ENCODE measurements around the gene DZIP1.
"Not testable (repeated sequence)": the region's sequence is repeated elsewhere in the genome, so short reads cannot be mapped to it uniquely, and the experiment has no call there.

DZIP1 gene

DNA sequence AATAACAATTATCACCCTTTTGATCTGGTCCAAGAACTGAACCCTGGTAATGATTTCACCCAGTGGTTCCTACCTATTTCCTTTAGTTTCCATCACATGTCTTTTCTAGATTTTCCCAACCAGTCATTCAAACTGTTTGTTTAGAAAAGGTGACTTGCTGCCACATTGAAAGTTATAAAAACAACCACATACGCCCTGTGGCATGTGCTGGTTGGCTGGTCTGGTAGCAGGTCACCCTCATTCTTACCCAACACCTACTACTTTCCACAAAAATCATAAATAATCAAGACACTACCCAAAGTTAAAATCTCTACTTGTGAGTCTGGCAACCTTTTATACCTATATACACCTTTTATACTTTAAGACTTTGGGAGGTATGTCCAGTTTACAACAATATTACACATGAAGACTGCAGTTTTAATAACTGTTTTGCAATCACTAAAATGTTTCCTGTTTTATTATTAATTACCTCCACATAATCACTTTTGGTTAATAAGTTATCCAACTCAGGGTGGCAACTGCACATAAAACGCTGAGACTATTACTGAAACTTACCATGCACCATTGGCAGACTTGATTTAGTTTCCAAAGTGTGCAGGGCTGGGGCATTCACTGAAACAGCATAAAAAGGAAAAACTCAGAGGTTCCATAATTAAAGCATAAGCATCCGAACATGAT lies 38.9 kb downstream of the DZIP1 start:
- Histone ChIP-seq H3K4me3 (no peak overlapping the region), H3K27ac (no peak overlapping the region)

DNA sequence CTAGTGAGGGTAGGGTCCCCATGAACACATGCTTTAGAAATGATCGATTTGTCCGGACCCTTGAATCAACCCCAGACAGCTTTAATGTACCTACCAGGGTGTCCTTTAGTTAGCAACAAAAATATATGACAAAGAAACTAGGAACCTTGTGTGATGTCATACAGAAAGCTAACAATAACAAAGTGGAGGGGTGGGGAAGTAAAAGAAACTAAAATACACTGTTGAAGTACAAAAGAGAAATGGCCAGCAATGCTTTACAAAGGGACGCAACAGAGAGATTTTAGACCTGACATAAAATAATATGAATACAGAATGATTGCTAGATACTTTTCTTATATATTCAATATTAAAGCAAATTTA lies 40.0 kb downstream of the DZIP1 start:
- Histone ChIP-seq H3K4me3 (no peak overlapping the region), H3K27ac (peak overlapping the region in 2 of 21 experiments; percentile 32 to 48)

DNA sequence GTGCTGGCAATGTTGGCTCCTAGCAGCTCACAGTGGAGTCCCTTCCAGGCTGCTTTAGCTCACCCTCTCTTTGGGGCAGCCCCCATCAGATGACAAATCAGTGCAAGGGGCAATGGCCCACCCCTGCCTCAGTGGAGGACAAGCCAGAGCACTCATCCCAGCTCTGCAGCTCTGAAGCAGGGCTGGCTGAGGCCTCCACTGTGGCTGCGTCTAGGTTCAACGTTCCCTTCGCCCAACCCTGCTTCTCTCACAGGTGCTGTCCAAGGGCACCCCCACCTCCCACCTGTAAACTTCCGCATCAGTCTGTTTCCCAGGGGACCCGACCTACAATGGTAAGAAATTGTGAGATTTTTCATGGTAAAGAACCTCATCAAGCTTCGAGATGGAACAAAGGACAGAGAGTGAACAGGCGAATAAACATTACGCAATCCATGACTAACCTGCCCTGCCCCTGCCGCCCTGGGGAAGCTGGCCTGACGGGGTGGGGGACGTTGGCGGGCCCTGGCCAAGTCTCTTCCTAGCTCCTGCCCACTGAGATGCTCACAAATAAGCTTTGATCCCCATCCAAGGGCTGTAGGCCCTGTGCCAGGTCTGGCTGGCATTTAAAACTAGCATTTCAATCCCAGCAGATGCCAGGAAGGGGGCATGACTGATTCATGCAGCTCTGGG lies 40.5 kb downstream of the DZIP1 start:
- H3K4me3 ChIP-seq, result no peak overlapping the region
- peak overlapping the region in 6 of 21 experiments; percentile 32 to 55 (median 47) for H3K27ac ChIP-seq

DNA sequence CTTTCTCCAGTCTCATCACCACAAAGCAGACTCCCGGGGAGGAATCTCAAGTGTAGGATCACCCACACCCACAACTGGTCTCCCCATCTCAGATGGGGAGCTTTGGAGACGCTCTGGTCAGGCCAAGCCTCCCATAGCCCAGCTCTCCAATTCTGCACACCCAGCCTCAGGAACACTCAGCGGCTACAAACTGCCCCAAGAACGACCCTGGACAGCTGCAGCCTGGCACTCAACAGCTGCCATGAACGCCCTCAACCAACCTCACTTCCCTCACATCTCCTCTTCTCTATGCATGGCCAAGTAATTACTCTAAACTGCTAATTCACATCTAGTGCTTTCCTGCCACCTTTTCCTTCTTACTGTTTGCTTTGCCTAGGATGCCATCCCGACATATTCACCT lies 42.6 kb downstream of the DZIP1 start:
- H3K27ac ChIP-seq, result no peak overlapping the region
- H3K4me3 ChIP-seq, result no peak overlapping the region

DNA sequence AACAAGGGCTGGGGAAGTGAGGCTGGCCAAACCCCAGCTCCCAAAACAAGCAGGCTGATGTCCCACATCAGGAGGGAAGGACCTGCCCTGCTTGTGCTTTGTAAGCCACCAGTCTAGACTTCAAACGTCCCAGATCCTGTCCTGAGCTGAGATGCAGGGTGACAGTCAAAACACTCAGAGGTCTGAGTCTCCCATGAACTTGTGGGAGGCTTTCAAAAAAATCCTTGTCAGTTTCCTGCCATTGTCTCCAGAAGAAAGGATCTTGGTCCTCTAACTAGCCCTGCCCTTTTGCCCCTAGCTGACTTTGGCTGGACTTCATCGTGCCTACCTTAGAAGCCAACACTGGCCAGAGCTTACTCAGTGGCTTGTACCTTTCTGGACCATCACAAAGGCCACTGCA lies 43.3 kb downstream of the DZIP1 start:
- Histone ChIP-seq H3K4me3 (no peak overlapping the region), H3K27ac (no peak overlapping the region)

DNA sequence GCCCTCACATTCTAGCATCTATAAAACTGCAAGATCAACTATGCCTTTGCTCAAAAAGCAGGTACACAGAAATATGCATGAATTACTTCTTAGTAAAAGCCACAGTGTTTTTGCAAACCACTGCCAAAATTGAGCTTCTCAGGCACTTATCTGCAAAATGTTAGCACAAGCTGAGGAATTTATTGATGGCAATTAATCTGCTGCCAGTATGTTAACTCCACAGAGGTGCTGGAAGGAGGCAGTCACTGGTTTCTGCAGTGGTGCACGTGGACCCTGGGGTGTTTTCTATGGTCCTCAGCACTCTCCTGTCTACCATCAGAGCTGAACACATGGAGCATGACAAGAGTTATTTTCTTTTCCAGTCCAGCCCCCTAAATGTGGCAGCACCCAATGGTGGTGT lies 47.8 kb downstream of the DZIP1 start:
- Histone ChIP-seq H3K27ac (no peak overlapping the region), H3K4me3 (no peak overlapping the region)

DNA sequence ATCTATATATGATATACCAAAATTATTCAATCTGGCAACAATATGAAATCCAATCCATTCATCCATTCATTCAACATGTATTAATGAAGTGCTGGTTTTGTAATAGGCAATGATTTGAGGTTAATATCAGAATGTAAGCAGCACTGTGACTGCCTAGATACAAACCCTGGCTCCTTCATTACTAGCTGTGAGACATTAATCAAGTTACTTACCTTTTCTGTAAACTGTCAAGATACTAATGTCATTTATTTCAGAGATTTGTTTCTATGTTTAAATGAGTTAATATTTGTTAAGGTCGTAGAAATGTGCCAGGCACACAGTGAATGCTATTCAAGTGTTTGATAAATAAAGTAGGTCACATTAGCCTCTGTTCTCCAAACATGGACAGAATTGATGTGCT lies 51.0 kb downstream of the DZIP1 start:
- Histone ChIP-seq H3K4me3 (no peak overlapping the region), H3K27ac (no peak overlapping the region)

DNA sequence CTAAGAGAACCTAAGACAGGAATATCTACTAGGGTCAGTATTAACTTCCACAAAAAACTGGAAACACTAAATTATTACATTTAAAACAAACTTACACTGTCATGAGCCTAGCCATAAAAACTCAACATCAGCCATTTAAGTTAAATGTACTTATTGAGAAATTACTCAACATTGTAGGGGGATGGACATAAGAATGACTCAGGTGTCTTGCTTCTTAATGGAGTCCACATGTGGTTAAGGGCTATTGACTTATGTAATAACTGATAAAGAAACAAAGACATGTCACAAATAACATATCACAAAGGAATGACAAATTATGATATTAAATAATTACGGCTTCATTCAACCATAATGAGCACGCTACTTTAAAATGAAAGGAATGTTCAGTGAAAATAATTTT lies 55.8 kb downstream of the DZIP1 start:
- H3K4me3 ChIP-seq, result no peak overlapping the region
- no peak overlapping the region for H3K27ac ChIP-seq

DNA sequence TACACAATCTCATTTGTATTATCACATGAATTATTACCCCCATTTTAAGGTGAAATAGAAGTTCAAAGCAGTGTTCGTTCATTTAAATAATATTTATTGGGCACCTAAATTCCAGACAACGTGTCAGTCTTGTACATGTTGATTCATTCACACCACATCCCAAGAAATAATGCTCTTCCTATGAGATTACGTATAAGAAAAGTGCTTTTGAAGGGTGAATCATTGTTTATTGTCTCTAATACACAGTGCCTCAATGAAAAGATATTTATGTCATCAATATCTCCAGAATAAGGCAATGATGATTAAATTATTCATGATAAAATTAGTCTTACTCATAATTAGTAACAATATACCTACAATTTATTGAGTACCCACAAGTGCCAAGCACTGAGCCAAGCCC lies 56.4 kb downstream of the DZIP1 start:
- H3K27ac ChIP-seq, result no peak overlapping the region

DNA sequence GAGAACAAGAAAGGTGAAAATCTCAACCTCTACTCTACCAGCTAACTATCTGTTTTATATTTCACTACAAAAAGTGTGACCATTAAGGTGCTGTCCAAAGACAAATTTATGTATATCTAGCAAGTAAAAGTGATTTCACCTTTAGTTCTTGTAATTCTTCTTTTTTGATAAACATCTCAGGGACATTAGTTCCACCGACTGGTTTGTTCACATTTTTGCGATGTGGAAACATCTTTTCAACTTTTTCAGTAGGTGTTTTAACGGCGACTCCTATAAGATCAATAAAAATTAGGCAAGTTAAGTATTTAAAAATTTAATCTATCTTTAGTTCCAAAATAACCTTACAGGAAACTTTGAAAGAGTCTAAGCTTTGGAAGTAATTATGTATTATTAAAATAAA lies 58.6 kb downstream of the DZIP1 start:
- H3K27ac ChIP-seq, result no peak overlapping the region
- H3K4me3 ChIP-seq, result no peak overlapping the region

More for the DNA sequence above, 56.4 kb downstream of the DZIP1 start:
- no peak overlapping the region for H3K4me3 ChIP-seq

DNA sequence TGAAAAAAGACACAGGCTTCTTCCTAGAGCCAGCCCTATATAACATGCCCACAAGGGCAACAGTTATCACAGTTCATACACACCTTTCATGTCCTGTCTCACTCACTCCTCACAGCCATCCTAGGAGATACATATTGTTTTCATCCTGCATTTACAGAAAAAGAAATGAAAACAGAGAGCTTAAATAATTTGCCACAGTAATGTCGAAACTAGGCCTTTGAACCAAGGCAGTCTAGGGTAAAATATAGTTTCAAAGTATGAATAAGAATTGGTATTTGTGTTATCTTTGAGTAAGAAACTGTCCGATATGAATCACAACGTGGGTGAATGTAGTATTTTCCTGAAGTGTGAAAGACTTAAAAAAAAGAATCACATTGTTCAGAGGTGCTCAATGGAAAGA lies 65.2 kb downstream of the DZIP1 start:
- Histone ChIP-seq H3K4me3 (no peak overlapping the region), H3K27ac (no peak overlapping the region)

DNA sequence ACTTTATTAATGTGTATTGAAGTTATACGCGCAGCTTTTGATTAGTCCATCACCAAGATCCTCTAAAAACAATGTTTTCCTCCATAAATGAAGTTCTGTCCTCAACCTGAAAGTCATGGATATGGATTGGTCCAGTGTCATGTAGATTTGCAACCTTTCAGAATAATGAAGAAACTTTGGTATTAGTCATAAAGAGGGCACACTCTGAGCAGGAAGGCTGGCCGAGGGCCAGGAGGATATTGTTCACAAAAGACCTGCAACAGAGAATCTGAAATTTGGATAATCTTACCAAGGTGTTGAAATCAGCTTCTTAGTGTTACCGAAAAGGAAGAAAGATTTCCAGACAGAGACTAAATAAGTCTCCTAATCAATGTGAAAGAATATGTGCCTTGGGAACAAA lies 71.3 kb downstream of the DZIP1 start:
- Histone ChIP-seq H3K27ac (no peak overlapping the region), H3K4me3 (no peak overlapping the region)

DNA sequence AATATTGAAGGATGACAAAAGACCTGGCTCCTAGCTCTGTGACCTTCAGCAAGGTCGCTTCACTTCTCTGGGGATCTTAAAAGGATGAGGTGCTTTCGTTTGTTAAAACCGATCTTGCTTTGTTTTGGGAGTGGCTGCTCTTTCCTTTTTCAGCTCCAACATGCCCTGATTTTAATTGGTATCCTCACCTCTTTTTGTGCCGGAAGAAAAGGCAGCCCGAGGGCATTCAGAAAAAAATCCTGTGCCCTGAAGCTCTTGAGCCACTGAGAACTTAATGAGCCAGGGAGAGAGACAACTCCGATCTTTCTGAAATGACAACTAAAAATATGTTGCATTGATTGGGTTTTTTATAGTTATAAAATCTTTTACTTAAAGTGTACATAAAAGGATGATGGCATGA lies 72.6 kb downstream of the DZIP1 start:
- Histone ChIP-seq H3K27ac (no peak overlapping the region), H3K4me3 (no peak overlapping the region)

DNA sequence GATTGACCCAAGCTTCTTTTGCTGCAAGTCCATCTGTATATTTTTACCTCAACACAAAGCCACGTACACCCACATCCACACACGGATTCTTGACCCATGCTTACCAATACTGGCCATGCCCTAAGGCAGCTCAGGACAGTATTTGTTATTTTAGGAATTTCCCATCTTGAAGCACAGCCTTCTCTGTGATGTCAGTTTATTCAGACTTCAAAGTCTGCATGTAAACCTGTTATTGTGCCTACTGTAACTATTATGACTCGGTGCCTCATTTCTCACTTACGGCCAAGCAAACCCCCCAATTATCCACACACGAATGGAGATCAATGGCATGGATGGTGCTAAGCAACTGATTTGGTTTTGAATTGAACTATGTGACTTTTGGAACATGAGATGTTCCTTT lies 74.5 kb downstream of the DZIP1 start:
- Histone ChIP-seq H3K4me3 (no peak overlapping the region), H3K27ac (no peak overlapping the region)

DNA sequence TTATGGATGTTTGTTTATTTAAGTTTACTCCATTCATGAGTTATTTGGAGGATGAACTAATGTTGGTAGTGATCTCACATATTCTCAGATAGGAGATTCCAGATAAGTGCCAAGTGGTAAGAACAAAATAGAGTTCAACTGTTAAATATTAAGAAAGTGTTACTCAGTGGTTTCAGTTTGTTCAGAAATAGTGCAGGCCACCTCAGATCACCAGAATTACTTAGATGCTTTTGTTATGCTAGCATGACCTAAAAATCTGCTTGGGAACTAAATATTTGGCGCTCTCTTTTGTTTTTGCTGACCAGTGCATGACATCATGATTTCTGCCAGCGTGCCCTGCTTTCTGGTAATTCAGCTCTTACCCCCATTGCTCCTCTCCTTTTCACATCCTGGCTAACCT lies 76.4 kb downstream of the DZIP1 start:
- Histone ChIP-seq H3K4me3 (no peak overlapping the region), H3K27ac (no peak overlapping the region)

DNA sequence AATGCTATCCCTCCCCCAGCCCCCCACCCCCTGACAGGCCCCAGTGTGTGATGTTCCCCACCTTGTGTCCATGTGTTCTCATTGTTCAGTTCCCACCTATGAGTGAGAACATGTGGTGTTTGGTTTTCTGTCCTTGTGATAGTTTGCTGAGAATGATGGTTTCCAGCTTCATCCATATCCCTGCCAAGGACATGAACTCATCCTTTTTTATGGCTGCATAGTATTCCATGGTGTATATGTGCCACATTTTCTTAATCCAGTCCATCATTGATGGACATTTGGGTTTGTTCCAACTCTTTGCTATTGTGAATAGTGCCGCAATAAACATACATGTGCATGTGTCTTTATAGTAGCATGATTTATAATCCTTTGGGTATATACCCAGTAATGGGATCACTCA lies 78.7 kb downstream of the DZIP1 start:
- H3K27ac ChIP-seq, H3K4me3 ChIP-seq: not testable (repeated sequence)

DNA sequence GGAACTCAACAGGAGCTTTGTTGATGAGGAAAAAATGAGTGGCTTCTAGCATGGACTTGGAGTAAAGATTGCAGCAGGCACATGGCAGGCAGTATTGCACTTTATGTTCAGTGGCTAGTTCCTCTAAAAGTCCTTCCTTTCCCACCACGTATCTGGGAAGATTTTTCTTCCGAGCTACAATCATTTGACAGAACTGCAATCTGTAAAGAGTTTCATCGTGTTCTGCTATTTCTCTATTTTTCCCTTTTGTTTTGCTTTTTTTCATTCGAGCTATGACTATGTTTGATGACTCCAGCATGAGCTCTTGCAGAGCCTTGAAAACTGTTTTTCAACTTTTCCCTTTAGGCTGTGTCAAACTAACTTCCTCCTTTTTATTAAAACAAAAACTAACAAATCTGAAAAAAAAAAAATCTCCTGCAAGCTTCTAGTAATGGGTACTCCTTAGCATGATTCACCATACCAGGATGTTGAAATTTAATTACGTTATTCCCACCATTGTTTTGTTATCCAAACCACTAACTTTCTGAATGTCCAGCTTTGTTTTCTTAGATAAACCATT lies 79.7 kb downstream of the DZIP1 start:
- Histone ChIP-seq H3K4me3 (no peak overlapping the region), H3K27ac (peak overlapping the region in 1 of 21 experiments; percentile 5)

DNA sequence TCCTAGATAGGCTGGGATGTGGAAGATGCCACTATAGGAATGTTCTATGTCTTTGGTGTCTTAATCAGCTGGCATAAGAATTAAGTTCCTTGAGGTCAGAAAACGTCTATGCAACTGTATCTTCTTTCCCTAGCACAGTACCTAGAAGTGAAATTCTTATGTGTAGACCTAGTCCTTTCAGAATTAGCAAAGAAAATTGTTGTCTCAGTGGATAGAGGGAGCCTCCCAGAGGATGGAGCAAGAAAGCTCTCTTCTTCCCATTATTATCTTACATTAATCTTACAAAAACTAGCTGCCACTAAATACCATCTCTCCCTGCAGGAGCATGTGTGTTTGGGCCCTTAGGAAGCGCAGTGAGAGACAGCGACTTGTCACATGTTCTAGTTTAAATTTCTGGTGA lies 80.4 kb downstream of the DZIP1 start:
- H3K4me3 ChIP-seq, result no peak overlapping the region
- H3K27ac ChIP-seq, result no peak overlapping the region

DNA sequence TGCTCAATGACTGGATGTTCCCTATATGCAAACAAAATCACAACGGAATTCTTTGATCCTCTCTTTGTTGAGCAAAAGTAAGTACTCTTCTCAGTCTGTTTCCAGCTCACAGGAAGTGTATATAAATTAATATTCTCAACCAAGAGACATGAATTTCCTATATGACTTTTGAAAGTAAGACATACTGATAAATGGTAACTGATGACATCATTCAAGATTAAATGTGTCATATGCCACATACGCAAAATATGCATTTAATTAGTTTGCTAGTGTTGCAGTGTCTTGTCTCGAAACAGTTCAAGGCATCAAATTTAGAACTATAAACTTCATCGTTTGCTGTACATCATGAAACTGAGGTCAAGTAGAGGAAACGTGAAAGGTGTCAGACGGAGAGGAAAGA lies 84.1 kb downstream of the DZIP1 start:
- Histone ChIP-seq H3K27ac (no peak overlapping the region), H3K4me3 (no peak overlapping the region)

DNA sequence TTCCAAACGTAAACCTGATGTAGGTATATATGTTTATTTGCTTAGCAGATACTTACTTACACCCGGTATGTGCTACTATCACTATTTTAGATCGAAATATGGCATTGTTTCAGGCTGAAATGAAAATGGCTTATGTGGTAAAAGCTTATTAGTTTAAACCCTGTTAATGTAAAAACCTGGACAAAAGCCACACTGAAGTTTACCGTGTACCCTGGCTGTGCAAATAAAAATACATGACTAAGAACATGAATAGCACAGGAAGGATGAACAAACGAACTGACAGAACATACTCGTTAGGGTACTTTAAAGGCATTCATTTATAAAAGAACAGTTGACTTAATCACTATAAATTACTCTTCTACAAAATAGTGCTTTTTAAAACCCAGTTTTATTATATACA lies 85.4 kb downstream of the DZIP1 start:
- Histone ChIP-seq H3K27ac (no peak overlapping the region), H3K4me3 (no peak overlapping the region)

DNA sequence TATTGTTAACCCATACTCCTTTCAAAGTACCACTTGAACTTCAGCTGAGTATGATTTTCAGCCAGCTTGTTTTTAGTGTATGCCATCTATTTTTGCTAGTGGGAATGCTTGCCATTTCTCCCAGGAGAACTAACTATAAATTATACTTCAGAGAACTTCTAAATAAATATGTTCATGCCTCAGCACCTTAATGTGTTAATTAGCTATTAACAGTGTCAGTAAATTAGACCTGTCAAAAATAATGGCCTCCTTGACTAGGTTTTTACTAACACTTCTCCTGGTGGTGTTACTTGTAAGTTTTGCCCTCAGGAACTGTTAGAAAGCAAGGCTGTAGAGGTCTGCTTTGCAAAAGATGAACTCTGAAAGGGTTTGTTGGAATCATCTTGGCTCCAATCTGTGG lies 87.5 kb downstream of the DZIP1 start:
- no peak overlapping the region for H3K27ac ChIP-seq
- no peak overlapping the region for H3K4me3 ChIP-seq

Measured in skin epidermis (tissue), 12 donors.